Stimulated activated naive CD4-positive, alpha-beta T cell (primary cell): Measurements from ENCODE around the gene SPDEF.
A peak's percentile ranks its signal among the peaks of the same experiment; 100 is the strongest.

ENCODE experiments used
- DNase-seq, 6 experiments: peaks; one replicate each; lab custom pipeline; 2025; lab: John Stamatoyannopoulos, UW

SPDEF gene

DNA sequence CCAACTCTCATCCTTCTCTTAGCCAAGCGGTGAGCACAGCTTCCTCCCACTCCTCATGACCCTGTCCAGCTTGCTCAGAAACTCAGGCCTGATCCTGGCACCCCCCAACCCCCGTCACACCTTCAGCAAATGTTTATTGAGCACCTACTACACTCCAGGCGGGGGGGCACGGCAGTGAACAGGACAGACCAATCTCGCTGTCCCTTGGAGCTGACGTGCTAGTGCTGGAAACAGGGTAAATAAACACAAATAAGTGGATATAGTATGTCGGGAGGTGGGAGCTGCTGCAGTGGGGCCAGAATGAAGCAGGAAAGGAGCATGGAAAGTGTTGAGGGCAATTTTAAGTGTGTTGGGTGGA is 7.4 kb upstream of the SPDEF start:
- no peak for DNase-seq

DNA sequence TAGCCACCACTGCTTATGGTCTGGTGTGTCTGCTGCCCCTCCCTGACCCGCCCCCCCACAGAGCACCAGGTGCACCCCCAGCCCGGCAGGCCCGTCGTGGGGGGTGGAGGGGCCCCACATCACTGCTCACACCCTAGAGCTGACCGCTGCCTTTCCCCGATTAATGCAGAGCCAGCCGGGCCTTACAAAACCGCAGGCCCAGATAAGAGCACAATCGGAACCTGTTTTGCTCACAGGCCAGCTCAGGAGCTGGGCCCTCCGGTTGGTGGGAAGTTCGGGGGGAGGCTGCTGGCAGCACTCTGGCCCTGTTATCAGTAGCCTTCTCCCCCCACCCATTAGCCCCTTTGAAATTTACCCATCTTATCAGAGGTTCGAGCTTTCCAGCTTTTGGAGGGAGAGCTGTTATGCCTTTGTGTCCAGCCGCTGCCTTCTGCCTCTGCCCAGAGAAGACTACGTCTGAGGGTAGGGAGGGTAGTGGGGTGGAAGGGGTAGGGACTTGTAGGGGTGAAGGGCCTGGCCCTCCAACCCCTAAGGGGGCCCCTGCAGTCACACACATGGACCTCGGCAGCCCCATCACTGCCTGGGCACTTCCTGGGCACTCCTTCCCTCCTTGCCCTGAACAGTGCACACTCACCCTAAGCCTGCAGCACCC is 6.9 kb upstream of the SPDEF start:
- no peak for DNase-seq

DNA sequence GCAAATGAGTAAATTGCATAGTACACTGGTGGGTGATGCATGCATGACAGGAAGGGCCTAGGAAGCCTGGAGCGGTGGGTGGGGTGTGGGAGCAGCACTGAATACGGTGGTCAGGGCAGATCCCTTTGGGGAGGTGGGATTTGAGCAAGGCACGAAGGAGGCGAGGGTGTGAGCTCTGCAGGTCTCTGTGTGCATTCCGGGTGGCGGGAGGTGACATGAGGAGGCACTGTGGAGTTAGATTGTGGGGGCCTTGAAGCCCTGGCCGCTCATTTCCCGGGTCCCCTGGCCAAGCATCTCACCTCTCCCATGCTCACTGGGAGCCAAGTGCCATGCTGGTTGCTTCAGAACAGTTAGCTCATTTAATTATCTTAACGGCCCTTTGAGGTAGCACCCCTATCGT is 6.2 kb upstream of the SPDEF start:
- DNase-seq: no peak

DNA sequence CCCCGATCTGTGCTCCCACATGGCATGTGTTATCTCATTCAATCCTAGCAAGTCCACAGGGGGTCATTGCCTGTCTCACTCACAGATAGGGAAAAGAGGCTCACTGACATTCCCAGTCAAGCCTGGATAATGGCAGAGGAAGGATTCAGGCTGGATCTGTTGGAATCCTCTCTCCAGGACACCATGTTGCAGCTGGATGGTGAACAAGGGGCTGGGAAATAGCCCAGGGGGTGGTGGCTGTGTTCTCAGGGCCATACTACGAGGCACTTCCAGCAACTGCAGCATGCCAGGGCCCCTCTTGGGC is 5.0 kb upstream of the SPDEF start:
- DNase-seq: no peak

DNA sequence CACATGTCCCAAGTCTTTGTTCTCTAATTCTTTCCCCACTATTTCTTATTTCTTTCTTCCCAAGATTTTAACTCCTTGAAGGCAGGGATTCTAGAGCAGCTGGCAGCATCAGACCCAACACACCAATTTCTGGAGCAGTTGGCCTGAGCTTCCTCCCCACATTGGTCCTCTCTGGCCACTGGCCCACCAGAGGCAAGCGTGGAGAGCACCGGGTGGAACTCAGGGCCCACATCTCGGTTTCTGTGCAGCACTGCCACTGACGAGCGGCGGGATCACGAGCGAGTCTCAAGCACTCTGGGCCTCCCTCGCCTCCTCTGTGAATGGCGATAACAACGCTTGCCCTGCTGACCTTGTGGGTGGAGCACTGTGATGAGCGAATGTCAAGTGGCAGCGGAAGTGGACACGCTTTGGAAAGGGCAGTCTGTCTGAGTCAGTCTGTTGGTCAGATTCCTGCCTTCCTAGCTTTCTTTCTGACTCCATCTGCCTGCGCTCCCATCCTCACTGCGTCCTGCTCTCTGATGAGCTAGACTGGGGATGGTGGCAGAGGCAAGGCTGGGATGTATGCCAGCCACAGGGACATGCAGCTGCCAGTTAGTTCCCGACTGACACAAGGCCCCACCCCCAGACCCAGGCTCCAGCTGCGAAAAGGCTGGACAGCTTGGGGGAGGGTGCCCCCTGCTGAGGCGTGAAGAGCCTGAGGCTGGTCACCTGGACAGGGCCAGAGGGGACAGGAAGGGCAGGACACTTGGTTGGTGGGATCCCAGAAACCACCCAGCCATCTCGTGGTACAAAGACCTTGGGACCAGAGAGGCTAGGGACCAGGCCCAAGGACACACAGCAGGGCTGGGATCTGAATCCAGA is 4.5 kb upstream of the SPDEF start:
- no peak for DNase-seq

DNA sequence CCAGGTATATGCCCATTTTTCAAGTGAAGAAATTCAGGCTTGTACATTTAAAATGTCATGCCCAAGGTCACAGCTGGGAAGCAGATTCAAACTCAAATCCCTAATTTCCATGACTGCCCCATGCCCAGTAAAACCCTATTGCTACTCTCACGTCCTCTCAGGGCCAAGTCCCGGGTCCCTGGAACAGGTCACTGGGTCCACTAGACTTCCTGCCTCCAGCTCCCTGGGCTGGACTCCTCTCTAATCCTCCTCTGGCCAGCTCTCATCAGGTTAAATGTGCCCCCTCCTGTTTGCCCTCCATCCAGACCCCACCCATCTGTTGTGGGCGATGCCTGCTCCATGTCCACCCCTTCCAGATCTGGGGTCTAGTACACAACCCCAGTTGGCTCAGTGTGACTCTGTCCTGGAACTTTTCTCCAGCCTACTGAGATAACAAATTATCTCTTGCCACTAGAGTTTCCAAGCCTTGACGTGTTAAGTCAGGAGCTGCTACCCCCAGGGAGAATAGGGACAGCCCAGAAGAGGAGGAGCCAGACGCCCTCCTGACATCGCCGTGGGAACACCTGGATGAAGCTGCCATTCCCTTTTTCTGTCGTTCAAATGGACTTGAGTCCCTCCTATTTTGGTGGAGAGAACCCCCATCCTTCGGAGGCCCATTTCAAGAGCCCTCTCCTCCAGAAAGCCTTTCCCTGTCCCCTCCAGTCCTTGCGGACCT is 3.7 kb upstream of the SPDEF start:
- DNase-seq: no peak

DNA sequence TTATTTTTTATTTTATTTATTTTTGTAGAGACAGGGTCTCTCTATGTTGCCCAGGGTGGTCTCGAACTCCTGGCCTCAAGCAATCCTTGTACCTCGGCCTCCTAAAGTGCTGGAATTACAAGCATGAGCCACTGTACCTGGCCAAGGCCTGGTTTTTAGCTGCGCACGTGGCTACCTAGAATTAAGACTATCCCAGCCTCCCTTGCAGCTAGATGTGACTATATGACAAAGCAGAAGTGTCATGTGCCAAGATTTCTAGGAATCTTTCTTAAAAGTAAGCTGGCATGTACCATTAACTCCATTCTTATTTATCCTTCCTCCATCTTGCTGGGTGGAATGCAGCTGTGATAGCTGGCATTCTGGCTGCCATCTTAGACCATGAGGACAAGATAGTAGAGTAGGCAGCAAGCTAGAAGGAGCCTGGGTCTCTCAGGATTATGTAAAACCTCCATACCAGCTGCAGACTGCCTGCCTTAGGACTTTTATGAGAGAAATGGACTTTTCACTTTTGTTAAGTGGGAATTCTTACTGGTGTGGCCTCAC is 2.1 kb upstream of the SPDEF start:
- no peak for DNase-seq

DNA sequence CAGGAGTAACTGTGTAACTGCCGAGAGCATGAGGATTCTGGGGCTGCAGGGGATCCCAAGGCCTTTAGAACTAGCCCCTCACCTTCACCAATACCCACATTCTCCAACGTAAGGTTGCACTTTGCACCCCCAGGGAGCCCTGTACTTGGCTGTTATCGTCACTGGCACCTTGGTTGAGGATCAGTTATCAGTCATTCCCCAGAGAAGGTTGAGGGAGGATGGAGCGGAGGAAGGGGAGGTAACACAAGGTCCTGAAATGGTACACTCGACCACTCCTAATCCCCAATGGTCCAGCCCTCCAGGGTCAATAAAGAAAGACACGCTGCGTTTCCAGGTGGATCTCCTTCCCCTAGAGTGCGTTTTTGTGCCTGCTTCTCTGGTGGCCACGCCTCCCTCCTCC is 1.1 kb upstream of the SPDEF start:
- no peak for DNase-seq

DNA sequence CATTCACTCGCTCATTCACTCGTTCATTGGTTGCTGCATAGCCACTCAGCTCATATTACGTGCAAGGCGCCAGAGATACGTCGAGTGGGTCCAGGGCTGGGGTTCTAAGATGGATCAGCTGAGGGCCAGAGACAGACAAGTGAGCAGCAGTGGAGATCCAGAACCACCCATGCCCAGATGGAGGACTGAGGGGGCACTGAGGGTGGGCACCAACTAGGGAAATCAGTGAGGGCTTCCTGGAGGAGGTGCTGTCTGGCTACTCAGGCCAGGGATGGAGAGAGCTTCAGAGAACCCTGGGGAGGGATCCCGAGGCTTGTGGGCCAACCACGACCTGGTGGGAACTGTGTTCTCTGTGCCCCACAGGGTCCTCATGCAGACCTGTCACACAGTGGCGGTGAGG is 364 bp upstream of the SPDEF start:
- no peak for DNase-seq

DNA sequence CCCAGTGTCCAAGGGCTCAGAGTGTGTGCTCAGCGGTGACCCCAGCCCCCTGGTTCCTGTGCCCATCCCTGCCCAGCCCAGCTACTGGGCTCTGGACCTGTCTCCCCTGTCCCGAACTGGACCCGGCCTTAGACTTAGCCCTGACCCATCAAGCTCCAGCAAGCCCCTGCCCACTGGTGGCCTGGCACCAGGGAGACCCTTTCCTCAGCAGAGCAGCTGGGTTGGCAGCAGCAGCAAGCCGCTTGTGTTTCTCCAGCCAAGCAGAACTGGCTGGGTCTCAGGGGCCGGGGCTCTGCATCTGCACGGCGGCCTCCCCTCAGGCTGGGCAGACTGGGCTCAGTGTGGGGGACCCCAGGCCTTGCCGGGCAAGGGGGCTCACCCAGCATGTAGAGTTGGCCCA is 801 bp downstream of the SPDEF start:
- no peak for DNase-seq

DNA sequence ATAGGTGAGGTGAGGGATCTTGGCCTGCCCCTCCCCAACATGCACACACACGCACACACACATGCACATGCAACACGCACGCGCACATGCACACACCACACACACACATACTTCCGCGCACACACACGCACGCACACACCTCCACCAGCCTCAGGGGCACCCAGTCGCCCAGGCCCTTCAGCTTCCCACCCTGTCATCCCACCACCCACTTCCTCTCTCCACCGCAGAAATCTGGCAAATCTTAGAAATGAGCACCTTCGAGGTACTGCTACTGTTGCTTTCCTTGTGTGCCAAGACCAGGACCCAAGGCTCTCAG is 1.2 kb downstream of the SPDEF start:
- DNase-seq: peak in 1 of 6 experiments; percentile 13

DNA sequence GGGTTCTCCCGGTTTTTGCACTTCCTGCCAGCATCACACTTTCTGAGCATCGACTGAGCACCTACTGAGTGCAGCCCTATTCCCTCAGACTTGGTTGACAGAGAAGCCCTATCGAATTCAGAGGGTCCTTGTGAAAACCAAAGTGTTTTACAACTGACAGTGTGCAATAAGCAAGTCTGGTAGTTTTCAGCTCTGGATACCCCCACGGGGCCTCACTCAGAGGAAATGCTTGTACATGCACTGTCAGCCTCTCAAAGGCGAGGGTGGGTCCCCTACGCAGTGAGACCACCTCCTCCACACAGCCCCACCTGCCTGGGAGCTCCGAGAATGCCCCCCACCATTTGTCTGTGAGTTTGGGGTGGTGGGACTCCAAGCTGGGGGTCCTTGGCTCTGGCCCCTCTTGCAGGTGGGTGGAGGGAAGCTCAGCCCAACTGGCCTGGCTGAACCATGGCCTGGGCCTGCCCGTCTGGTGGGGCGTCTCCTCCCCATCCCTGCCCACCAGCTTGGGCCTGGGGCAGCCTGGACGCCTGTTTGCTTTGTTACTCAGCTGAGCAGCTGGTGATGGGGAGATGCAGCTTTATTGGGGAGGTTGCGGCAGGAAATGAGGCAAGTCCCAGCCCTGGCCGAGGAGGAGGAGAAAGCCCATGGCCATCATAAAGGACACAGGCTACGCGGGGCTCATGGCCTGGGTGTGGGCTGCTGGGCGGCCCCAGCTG is 1.7 kb downstream of the SPDEF start:
- DNase-seq: no peak

DNA sequence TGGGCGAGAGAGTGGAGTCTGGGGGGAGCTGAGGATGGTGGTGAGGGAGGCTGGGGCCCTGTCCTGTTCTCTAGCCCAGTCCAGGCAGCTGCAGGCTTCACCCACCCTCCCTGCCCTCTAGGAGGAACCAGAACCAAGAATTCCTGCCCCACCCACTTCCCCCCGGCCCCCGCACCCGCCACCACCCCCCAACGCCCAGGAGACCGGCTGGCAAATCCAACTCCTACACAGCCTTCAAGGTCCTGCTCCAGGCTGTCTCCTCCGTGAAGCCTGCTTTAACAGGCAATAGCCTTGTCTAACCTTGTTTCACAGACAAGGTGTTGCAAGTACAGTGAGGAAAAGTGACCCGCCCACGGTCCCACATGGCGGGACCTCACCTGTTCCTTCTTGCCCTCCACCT is 2.4 kb downstream of the SPDEF start:
- no peak for DNase-seq

DNA sequence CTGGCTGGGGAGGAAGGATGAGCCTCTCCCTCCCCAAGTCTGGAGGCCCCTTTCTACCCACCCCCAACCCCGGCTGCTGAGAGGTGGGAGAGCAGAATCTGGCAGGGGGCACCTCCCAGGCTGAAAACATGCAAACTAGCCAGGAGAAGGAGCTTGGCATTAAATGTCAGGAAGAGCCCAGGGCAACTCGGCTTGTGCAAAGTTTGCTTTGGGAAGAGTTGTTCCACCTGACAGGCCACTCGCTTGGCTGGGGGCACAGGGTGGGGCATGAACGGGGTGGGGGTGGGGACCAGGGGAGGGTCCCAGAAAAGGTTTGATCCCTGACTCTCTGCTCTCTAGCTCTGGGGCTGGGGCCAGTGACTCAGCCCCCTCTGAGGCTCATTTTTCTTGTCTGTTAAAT is 3.0 kb downstream of the SPDEF start:
- DNase-seq: no peak

DNA sequence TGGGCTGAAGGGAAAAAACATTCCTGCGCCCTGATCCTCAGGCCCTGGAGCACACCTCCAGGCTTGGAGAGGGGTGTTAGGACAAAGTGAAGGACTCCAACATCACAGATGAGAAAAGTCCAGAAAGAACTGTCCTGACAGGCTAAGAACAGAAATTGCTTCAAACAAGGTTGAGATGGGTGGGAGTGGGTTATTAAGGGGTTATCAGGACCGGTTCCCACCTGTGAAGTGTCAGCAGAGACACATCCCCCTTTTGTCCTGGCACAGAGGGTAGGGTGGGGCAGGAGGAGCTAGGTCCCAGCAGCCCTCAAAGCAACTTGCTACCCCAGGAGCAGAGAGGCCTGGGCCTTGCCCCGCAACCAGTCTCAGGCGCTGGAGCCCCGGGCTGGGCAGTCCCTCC is 3.5 kb downstream of the SPDEF start:
- no peak for DNase-seq

DNA sequence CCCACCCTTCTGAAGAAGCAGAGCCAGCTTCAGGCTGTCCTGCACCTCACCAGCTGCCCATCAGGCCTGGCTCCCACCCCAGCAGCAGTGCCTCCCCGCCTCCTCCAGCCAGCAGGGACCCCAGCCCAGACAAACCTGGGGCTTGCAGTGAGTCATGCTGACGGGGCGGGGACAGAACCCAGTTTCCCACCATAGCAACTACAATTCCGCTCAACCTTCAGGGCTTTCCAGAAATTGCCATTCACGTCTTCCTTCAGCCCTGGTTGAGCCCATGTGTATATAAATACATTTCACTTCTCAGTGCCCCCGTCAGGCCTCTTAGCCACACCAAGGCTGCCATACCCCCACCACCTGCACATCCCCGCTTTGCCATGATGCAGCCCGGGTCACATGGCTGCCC is 4.4 kb downstream of the SPDEF start:
- no peak for DNase-seq

DNA sequence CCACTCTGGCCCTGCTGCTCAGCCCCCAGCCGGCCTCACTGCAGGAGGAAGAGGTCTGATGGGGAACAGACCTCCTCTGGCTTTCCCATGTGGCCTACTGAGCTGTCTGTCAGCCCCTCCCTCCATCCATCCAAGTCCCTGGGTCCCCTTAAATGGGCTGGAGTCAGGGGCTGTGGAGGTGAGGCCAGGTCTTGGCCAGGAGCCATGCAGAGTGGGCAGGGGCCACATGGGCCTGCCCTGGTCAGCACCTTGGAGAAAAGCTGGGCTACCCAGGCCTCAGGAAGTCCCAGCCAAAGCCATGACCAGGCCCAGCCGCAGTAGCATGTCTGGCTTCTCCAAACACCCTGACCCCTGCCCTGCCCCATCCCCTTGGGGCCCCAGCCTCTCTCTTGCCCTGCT is 6.3 kb downstream of the SPDEF start:
- DNase-seq: no peak

DNA sequence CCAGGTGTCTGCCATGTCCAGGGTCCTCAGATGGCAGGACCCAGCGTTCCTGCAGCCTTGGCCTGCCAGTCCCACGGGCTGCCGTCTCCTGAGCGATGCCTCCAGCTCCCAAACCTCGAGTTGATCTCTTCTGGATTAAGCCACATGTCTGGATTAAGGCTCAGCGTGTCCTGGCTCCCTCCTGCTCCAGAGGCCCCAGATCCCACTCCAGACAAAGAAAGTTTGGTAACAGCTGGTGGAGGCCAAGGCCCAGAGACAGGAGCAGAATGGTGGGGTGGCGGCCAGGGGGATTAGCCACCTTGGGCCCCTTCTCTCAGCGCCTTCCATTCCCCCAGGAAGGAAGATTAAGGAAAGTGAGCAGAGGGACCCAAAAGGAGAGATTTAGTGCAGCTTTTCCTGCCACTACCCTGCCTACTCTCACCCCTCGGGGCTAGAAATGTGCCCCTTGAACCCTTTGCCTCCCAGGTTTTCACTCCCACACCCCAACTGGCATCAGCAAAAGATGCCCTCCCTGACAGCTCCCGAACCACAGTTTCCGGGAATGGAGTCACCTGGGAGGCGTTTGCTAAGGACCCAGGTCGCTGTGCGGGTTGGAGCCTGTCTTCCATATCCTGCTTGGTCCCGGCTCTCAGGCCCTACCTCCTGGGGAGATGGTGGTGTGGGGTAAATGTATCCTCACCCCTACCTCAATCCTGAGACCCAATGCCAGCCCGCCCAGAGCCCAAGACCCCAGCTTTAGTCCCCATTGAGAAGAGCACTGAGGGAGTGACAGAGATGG is 6.9 kb downstream of the SPDEF start:
- no peak for DNase-seq

DNA sequence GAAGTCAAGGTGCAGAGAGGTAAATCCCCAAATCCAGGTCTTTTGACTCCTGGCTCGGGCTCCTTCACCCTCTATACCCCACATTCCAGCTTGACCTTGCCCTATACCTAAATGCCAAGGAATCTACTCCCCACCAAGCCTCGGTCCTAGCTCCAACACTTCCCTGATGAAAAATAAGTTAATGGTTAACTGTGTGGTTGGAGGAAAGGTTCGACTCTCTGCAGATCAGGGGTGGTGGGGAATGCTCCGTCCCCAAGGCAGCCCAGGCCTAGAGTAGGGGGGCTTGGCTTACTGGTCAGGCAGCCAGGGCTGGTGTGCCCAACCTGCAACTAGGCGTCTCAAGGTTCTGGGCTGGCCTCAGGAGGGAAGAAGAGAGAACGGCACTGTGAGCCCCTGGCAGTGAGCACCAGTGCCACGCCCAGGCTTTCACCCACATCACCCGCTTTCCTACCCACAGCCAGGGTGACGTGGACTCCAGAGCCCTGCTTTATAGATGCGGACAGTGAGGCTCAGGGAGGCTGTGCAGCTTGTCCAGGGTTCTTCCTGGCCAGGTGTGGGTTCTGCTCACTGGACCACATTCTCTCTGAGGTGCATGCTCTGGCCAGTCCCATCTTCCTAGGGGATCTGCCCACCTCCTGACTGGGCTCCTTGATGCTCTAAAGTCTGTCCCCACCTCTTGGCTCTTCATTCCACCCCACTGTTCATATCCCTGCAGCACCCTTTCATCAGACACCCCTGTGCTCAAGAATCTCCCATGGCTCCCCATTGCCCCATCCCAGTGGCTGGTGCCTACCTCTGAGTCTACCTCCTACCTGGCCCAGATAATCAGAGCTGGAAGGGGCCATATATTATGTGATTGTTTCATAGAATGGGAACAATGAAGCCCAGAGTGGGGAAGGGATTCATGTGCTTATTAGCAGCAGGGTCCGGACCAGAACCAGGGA is 8.2 kb downstream of the SPDEF start:
- no peak for DNase-seq

DNA sequence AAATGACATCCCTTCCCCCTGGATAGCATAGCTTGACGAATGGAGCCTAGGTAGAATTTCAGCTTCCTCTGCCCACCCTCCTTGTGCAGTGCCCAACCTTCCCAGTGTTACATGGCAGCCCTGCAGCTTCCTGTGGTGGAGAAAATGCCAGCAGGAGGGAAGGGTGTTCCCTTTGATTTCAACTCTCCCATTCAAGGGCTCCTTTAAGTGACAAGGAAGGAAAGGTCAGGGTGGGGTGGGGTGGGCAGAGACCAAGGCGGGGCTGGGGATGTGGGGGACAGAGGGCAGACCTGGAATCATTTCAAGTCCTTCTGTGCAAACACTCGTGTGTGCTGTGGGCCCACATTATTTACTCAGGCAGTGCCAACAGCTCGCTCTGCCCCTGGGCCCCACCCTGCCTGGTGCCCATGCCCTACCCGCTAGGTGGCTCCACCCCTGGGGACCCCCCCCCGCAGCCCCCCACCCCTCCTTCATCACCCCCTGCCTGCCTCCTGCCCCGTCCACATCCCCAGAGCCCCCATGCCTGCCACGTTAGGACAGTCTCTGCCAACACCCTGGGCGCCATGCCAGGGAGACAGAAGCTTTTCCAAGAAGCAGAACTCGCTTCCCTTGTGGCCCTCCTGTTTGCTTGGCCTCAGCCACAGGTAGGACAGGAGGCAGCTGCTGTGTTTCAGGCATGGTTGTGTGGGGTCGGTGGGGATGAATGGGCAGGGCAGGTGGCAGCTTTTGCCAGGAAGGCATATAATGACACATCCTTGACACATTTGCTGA is 9.4 kb downstream of the SPDEF start:
- DNase-seq: no peak
